ENCODE results near the gene SLC17A5.
"Not testable (repeated sequence)": the region's sequence is repeated elsewhere in the genome, so short reads cannot be mapped to it uniquely, and the experiment has no call there.

Gene SLC17A5

GRCh38 chr6:73653571-73654424, at the start of gene SLC17A5:
SLC17A5 (minus strand) TSS chr6:73653992; CDS start chr6:73653886, 106 bp downstream.
- peak; percentile 92 for DNase-seq

GRCh38 chr6:73703466-73703865, 49.7 kb upstream of the SLC17A5 start:
- no peak for DNase-seq

DNA sequence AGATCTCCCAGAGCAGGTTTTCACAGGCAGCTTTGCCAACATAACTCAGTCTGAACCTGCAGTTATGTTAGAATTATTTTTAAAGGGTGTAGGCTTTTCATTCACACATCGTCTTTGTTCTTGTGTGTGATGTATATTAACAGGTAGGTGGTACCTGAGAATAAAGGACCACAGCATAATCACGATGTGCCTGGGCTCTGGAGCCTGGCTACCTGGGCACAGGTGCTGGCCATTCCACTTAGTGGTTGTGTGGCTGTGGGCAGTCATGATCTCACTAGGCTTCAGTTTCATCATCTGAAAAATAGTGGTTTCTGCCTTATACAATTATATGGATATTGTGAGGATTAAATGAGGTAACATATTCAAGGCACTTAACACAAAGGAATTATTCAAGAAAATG, 48.7 kb upstream of the SLC17A5 start:
- DNase-seq, result no peak

GRCh38 chr6:73699676-73700459, 46.1 kb upstream of the SLC17A5 start:
- DNase-seq, result no peak

DNA sequence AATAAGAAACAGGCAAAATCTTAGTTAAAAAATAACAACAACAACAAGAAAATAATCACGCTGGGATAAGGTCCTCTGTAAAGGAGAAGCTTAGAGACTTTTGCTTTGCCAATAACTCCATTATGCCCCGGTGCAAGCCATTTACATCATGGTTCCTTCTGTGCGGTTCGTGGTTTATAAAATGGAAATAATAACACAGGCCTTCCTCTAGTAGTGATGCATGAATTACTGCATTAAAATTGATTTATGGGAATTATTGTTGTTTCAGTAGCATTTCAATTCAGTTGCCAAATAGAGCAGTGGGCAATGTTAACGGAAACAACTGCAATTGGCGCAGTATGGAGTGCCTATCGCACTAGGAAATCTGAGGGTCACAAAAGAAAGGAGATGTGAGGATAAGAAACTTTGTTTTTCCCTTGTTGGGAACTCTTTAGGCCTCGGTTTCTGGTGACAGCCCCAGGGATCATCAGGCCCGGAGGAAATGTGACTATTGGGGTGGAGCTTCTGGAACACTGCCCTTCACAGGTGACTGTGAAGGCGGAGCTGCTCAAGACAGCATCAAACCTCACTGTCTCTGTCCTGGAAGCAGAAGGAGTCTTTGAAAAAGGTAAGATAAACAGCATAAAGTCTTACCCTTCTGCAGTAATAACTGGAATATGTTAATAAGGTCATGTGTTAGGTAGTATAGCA, 43.3 kb upstream of the SLC17A5 start:
- DNase-seq, result no peak

DNA sequence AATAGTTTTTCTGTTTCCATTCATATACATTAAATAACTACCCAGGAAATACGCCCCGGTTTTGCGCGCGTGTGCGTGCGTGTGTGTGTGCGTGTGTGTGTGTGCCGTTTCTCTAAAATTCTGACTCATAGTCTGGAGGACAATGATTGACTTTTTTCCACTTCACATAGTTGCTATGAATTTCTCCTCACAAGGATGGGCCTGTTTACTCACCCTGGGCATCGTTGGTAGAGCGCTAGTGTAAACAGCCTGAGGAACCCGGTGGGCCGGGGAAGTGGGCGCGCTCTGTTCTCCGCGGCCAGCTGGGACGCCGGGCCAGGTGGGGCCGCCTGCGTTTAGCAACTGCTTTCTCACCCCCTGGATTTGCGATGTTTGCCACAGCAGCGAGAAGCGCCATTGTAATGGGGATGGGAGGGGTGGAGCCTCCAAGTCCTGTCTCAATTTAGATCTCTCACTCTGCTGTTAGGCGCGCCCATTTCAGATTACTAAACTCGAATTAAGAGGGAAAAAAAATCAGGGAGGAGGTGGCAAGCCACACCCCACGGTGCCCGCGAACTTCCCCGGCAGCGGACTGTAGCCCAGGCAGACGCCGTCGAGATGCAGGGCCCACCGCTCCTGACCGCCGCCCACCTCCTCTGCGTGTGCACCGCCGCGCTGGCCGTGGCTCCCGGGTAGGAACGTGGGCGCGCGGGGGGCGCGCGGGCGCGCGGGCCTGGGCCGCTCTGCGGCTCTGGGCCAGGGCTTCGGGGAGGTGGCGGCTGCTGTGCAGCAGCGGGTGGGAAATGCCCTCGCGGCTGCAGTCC, 42.0 kb upstream of the SLC17A5 start, which contains the start of gene CD109:
CD109 (plus strand) TSS at position 585 of the 803 bp plus-strand sequence; CDS start at position 598, 13 bp downstream.
- DNase-seq, result peak; percentile 63

GRCh38 chr6:73694711-73695411, 41.1 kb upstream of the SLC17A5 start:
- no peak for DNase-seq

GRCh38 chr6:73691512-73691911, 37.7 kb upstream of the SLC17A5 start:
- DNase-seq, result no peak

GRCh38 chr6:73690056-73690455, 36.3 kb upstream of the SLC17A5 start:
- DNase-seq, result no peak

DNA sequence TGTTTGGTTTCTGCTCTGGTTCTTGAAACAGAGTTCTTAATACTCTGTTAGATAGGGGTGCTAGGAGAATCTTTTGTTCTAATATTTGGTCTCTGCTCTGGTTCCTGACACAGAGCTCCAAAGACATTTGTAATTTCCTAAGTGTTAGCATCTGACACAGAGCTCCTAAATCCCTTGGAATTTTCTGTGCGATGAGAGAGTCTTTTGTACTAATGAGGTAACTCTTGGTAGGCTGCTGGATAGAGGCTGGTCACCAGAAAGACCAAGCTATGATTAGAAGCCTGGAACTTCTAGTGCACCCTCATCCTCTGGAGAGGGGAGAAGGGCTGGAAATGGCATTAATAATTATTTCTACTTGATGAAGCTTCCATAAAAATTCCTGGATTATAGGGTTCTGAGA, 34.6 kb upstream of the SLC17A5 start:
- no peak for DNase-seq

GRCh38 chr6:73683574-73683973, 29.8 kb upstream of the SLC17A5 start:
- DNase-seq, result not testable (repeated sequence)

DNA sequence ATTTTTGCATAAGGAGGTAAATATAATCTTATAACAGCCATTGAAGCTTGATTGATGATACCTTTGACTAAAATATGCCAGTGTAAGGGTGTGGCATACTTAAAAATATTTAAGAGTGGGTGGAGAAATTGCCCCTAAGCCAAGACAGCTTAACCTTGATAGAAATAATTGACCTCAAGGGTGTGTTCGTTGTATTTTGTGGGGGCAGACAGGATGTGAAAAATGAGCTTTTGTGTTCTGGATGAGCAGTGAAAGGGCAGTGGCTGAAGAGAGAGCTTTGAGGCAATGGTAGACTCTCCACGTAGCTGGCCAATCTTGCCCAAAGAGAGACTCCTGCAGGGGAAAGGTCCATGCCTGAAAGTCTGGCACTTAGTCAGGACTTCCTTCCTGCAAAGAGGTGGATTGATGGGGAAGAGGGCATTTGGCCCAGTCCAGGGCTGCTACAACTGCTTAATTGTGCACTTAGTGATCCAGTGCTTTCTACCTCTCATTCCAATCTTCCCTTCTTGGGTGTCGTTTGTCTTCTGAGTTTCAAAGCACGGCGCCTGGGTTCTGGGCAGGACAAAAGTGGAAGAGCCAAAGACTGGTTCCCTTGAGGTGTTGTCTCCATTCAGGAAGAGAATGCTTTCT, 26.6 kb upstream of the SLC17A5 start:
- DNase-seq, result no peak

- DNase-seq, result not testable (repeated sequence)
Measured at GRCh38 chr6:73679846-73680245, 26.1 kb upstream of the SLC17A5 start.

DNA sequence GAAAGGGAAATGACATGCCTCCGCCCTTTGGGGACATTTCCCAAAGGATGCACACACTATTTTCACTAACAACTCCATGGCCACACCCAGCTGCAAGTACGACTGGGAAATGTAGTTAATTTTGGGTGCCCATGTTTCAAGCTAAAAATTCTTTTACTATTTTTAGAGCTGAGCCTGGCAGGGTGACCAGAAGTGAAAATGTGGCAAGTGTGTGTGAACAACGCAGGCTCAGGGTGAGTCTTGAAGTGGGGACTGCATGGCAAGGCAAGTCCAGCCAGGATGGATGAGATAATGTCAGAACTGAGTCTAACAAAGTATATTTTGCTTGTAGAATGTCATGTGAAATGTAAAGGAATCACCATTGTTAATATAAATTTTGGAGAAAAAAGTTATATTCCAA, 25.2 kb upstream of the SLC17A5 start:
- DNase-seq, result no peak

DNA sequence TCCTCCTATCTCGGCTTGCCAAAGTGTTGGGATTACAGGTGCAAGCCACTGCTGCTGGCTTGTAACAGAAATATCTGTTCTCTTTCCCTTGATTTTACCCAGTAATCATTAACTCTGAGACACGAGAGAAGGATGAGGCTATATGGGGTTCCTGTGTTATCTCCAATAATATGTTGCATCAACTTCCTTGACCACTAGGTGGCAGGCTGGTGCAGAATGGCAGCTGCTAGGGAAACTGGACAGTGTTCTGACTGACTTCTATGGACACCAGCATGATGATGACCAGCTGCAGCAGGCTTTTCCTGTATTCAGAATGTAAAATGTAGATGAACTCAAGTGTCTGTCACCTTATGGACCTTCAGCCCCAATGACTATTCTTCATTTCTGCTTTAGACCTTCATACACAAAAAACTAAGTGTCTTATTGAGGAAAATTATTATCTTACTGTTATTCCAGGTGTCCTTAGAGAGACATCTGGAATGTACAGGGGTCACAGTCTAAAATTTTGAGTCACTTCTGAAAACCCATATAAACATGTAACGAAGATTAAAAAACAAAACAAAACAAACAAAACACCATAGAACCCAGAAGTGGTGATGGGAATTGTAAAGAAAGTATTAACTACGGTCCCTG, 21.8 kb upstream of the SLC17A5 start:
- DNase-seq, result peak; percentile 47

GRCh38 chr6:73671911-73672685, 18.3 kb upstream of the SLC17A5 start:
- DNase-seq, result no peak

DNA sequence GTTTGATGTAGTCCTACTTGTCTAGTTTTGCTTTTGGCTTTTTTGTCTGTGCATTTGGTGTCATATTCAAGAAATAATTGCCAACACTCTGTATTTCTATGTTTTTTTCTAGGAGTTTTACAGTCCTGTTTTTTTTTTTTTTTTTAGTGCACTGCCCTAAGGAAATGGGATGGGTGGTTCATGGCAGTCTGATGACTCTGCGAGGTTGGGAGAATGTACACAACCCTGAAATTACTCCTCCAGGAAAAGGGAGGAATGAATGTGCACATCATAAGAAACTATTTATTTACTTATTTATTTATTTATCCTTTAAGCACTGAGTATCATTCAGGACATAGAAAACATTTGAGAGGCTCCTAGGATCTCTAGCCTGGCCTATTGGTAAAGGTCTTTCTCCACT, 15.2 kb upstream of the SLC17A5 start:
- DNase-seq, result no peak

GRCh38 chr6:73667798-73668197, 14.0 kb upstream of the SLC17A5 start:
- no peak for DNase-seq

GRCh38 chr6:73666393-73666792, 12.6 kb upstream of the SLC17A5 start:
- DNase-seq, result no peak

All from NCI-H1105 treated with DMSO at 0.1 percent for 48 hours (cell line).